ENCODE measurements around the gene CRTC1. TPM values are rescaled to one million over a fixed set of nuclear protein-coding genes. Genes with fewer than 3 reads are reported as not detected.
A peak's percentile ranks its signal among the peaks of the same experiment; 100 is the strongest.

The CRTC1 gene
- total and polyA plus RNA-seq, 2 of the 13 experiments (the other 11 are each of a cell fraction or from before 2014, with no cell fraction given), result 2.0 to 2.7 TPM

DNA sequence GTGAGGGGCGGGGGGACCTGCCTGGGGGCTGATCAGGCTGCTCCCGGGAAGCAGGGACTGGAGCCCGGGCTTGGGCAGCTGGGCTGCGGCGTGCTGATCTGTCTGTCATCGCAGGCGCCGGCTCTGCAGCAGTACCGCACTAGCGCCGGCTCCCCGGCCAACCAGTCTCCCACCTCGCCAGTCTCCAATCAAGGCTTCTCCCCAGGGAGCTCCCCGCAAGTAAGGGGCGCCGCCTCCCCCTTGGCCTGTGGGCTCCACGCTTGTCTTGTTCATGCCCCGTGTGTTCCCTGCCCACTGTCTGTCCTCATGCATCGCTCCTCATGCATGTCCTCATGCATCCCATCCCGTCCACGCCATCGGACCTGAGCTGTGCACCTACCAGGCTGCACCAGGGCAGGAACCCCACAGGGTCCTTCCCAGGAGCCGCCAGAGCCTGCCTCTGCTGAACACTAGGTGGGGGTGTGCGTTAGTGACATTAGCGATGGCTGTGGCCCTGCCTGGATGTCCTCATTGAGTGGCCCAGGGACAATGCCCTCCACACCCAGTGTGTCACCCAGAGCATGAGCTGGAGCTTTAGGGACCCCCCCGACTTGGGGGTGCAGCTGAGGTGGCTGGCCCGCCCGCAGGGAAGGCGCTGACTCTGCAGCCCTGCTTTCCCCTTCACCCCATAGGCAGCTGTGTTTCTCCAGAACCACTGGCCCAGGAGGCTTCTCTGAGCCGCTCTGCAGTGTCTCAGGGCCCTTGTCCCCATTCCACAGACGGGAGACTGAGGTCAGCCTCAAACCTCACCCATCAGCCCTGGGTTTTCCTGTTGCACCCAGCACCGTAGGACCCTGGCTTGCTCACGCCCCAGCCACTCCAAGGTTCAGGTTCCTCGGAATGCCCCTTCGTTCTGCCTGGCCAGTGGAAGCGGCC, 88.1 kb downstream of the CRTC1 start:
- H3K4me2 ChIP-seq (ENCODE audit: low read depth, low read length), result no peak overlapping the region
- WGBS (ENCODE audit: low lambda C conversion rate), result 76% methylated on average over 16 of the region's 36 CpGs
- intact Hi-C loops (cut with micrococcal nuclease; ENCODE audit: unreplicated experiment), result loop anchor here (1.0 kb wide), 1 partner anchor 76 kb away; no protein-coding TSS in a partner anchor
- in situ Hi-C loops (cut with HindIII; ENCODE audit: extremely low pct_ligation_motif_present, low pct_unique_long_range_greater_than_20kb), result no loop called here
- ChIA-PET CTCF (ENCODE audit: low intra/inter-chr PET ratio, low total read pairs) (interaction anchor here (2.0 kb wide), 1 partner anchor 76 kb away, joined by 9 read pairs; no protein-coding TSS in a partner anchor), POLR2A (no interaction called here)
- BruUV-seq (replicated peaks), result no TSS peak
- no peak overlapping the region for H2AFZ ChIP-seq (ENCODE audit: low read length)
- no peak overlapping the region for H3K27ac ChIP-seq (ENCODE audit: extremely low read length, insufficient read depth, low read length)
- ATAC-seq (peak; percentile 74), FAIRE-seq (peak; percentile 60), DNase-seq (ENCODE audit: low spot score) (peak; percentile 29)
- no peaks in the 10 kb centered on the region for H3K79me2 ChIP-seq (ENCODE audit: insufficient read depth, low read length)
- H3K9ac ChIP-seq (ENCODE audit: insufficient read depth, low read depth, low read length), result no peak overlapping the region
- no peaks in the 10 kb centered on the region for H3K36me3 ChIP-seq (replicated peaks in 1 of 2; ENCODE audit: control insufficient read depth in 1 of 2, insufficient read depth in 2 of 2, low read length in 2 of 2)
- no peak overlapping the region for H3K4me3 ChIP-seq (replicated peaks in 1 of 3; ENCODE audit: insufficient read depth in 1 of 3, low read depth in 2 of 3, low read length in 3 of 3)
- no peaks in the 10 kb centered on the region for H4K20me1 ChIP-seq (ENCODE audit: insufficient read depth, low read length)
- no peaks in the 10 kb centered on the region for H3K4me1 ChIP-seq (ENCODE audit: insufficient read depth, low read length)
- H3K27me3 ChIP-seq (ENCODE audit: control insufficient read depth in 1 of 2, insufficient read depth in 2 of 2, low read length in 2 of 2), result no peaks in the 10 kb centered on the region
- H3K9me3 ChIP-seq (ENCODE audit: low read length), result no peaks in the 10 kb centered on the region
- TF ChIP-seq, protein P1, sequence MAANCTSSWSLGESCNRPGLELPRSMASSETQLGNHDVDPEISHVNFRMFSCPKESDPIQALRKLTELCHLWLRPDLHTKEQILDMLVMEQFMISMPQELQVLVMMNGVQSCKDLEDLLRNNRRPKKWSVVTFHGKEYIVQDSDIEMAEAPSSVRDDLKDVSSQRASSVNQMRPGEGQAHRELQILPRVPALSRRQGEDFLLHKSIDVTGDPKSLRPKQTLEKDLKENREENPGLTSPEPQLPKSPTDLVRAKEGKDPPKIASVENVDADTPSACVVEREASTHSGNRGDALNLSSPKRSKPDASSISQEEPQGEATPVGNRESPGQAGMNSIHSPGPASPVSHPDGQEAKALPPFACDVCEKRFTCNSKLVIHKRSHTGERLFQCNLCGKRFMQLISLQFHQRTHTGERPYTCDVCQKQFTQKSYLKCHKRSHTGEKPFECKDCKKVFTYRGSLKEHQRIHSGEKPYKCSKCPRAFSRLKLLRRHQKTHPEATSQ (CRISPR knock-in tag; IDR thresholded peaks at IDR 0.05; ENCODE audit: borderline replicate concordance), result no peak
- TF ChIP-seq, protein P2, sequence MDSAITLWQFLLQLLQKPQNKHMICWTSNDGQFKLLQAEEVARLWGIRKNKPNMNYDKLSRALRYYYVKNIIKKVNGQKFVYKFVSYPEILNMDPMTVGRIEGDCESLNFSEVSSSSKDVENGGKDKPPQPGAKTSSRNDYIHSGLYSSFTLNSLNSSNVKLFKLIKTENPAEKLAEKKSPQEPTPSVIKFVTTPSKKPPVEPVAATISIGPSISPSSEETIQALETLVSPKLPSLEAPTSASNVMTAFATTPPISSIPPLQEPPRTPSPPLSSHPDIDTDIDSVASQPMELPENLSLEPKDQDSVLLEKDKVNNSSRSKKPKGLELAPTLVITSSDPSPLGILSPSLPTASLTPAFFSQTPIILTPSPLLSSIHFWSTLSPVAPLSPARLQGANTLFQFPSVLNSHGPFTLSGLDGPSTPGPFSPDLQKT (CRISPR knock-in tag; IDR thresholded peaks at IDR 0.05; ENCODE audit: borderline replicate concordance), result no peak
- TF ChIP-seq YEATS4 (CRISPR knock-in tag; IDR thresholded peaks at IDR 0.05; ENCODE audit: borderline replicate concordance) (no peak), REXO4 (CRISPR knock-in tag; IDR thresholded peaks at IDR 0.05; ENCODE audit: borderline replicate concordance) (no peak), RBM39 (IDR thresholded peaks at IDR 0.05; ENCODE audit: low read depth, low read length, poor library complexity, severe bottlenecking) (no peak), THAP11 (CRISPR knock-in tag; IDR thresholded peaks at IDR 0.05) (no peak), ZNF547 (CRISPR knock-in tag; IDR thresholded peaks at IDR 0.05) (no peak), RBFOX2 (IDR thresholded peaks at IDR 0.05; ENCODE audit: low read depth, low read length) (no peak), BRD4 (CRISPR knock-in tag; IDR thresholded peaks at IDR 0.05) (no peak), ZNF230 (CRISPR knock-in tag; IDR thresholded peaks at IDR 0.05) (no peak), KDM2A (CRISPR knock-in tag; IDR thresholded peaks at IDR 0.05; ENCODE audit: borderline replicate concordance, low read depth) (peak; percentile 24; the same call in 1 of the 2 replicates), SMAD9 (CRISPR knock-in tag; IDR thresholded peaks at IDR 0.05) (no peak), NFATC3 (CRISPR knock-in tag; IDR thresholded peaks at IDR 0.05) (no peak), ZC3H13 (CRISPR knock-in tag; IDR thresholded peaks at IDR 0.05) (0 out of 2 replicates have a peak, but pooled peaks have one; percentile 24), MBD4 (IDR thresholded peaks at IDR 0.05; ENCODE audit: borderline replicate concordance, low read length) (no peak), MAFF (IDR thresholded peaks at IDR 0.05; ENCODE audit: low read depth, low read length) (no peak)
- TF ChIP-seq, protein P3, sequence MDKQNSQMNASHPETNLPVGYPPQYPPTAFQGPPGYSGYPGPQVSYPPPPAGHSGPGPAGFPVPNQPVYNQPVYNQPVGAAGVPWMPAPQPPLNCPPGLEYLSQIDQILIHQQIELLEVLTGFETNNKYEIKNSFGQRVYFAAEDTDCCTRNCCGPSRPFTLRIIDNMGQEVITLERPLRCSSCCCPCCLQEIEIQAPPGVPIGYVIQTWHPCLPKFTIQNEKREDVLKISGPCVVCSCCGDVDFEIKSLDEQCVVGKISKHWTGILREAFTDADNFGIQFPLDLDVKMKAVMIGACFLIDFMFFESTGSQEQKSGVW (CRISPR knock-in tag; IDR thresholded peaks at IDR 0.05; ENCODE audit: borderline replicate concordance), result no peak
- TF ChIP-seq, protein P4, sequence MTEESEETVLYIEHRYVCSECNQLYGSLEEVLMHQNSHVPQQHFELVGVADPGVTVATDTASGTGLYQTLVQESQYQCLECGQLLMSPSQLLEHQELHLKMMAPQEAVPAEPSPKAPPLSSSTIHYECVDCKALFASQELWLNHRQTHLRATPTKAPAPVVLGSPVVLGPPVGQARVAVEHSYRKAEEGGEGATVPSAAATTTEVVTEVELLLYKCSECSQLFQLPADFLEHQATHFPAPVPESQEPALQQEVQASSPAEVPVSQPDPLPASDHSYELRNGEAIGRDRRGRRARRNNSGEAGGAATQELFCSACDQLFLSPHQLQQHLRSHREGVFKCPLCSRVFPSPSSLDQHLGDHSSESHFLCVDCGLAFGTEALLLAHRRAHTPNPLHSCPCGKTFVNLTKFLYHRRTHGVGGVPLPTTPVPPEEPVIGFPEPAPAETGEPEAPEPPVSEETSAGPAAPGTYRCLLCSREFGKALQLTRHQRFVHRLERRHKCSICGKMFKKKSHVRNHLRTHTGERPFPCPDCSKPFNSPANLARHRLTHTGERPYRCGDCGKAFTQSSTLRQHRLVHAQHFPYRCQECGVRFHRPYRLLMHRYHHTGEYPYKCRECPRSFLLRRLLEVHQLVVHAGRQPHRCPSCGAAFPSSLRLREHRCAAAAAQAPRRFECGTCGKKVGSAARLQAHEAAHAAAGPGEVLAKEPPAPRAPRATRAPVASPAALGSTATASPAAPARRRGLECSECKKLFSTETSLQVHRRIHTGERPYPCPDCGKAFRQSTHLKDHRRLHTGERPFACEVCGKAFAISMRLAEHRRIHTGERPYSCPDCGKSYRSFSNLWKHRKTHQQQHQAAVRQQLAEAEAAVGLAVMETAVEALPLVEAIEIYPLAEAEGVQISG (CRISPR knock-in tag; IDR thresholded peaks at IDR 0.05), result no peak

All from HepG2 (cell line).